ENCODE measurements around the gene NKAIN2. TPM values are rescaled to one million over a fixed set of nuclear protein-coding genes. Genes with fewer than 3 reads are reported as not detected.

The NKAIN2 gene
- polyA plus RNA-seq, 1 of the 3 experiments (the other 2 are of a cell fraction), result not detected

GRCh38 chr6:124859366-124859765 lies 1055.7 kb downstream of the NKAIN2 start:
- Histone ChIP-seq H3K36me3 (replicated peaks in 1 of 2; ENCODE audit: control insufficient read depth in 1 of 2, insufficient read depth in 2 of 2, low read length in 1 of 2) (no peaks in the 10 kb centered on the region), H3K4me3 (ENCODE audit: low read depth in 2 of 2, low read length in 1 of 2) (no peak overlapping the region), H3K9ac (no peak overlapping the region), H2AFZ (ENCODE audit: low read depth) (no peak overlapping the region), H3K27ac (ENCODE audit: low read depth in 2 of 2, low read length in 1 of 2) (no peak overlapping the region), H3K9me3 (no peaks in the 10 kb centered on the region), H3K4me1 (ENCODE audit: control insufficient read depth in 1 of 2, insufficient read depth in 2 of 2, low read depth in 1 of 2, low read length in 1 of 2) (no peaks in the 10 kb centered on the region; a peak in 1 of 4 replicates), H3F3A (replicated peaks; ENCODE audit: insufficient read depth) (no peaks in the 10 kb centered on the region), H3K4me2 (no peak overlapping the region), H3K79me2 (ENCODE audit: insufficient read depth) (no peaks in the 10 kb centered on the region), H3K9me2 (no peaks in the 10 kb centered on the region), H4K20me1 (ENCODE audit: insufficient read depth) (no peaks in the 10 kb centered on the region), H3K27me3 (ENCODE audit: insufficient read depth) (no peaks in the 10 kb centered on the region; the same call in 1 of the 2 replicates)
- CTCF ChIA-PET, result no interaction called here
- TF ChIP-seq SIN3A (IDR thresholded peaks at IDR 0.05; ENCODE audit: borderline replicate concordance, low read depth, low read length) (no peak), SMC3 (IDR thresholded peaks at IDR 0.05; ENCODE audit: low read depth, low read length) (no peak), MAX (IDR thresholded peaks at IDR 0.05; ENCODE audit: low read depth) (no peak)
- WGBS (ENCODE audit: low lambda C conversion rate), result 8% methylated on average over 1 of the region's 1 CpG
- POLR2A ChIA-PET, result no interaction called here
- no peak for DNase-seq

GRCh38 chr6:124866040-124866439 lies 1062.4 kb downstream of the NKAIN2 start:
- H3K9me2 ChIP-seq, result no peaks in the 10 kb centered on the region
- H4K20me1 ChIP-seq (ENCODE audit: insufficient read depth), result no peaks in the 10 kb centered on the region
- H3K79me2 ChIP-seq (ENCODE audit: insufficient read depth), result no peaks in the 10 kb centered on the region
- ChIA-PET CTCF (interaction anchor here (1.2 kb wide), 1 partner anchor 11 kb away, joined by 4 read pairs; no protein-coding TSS in a partner anchor), POLR2A (no interaction called here)
- H3K4me1 ChIP-seq (ENCODE audit: control insufficient read depth in 1 of 2, insufficient read depth in 2 of 2, low read depth in 1 of 2, low read length in 1 of 2), result no peaks in the 10 kb centered on the region
- H3K9me3 ChIP-seq, result no peaks in the 10 kb centered on the region
- no peak overlapping the region for H3K27ac ChIP-seq (ENCODE audit: low read depth in 2 of 2, low read length in 1 of 2)
- H3K27me3 ChIP-seq (ENCODE audit: insufficient read depth), result no peaks in the 10 kb centered on the region; the same call in 1 of the 2 replicates
- H2AFZ ChIP-seq (ENCODE audit: low read depth), result no peak overlapping the region
- H3F3A ChIP-seq (replicated peaks; ENCODE audit: insufficient read depth), result no peaks in the 10 kb centered on the region
- H3K36me3 ChIP-seq (replicated peaks in 1 of 2; ENCODE audit: control insufficient read depth in 1 of 2, insufficient read depth in 2 of 2, low read length in 1 of 2), result no peaks in the 10 kb centered on the region
- H3K4me3 ChIP-seq (ENCODE audit: low read depth in 2 of 2, low read length in 1 of 2), result no peak overlapping the region
- no peak overlapping the region for H3K9ac ChIP-seq
- 6% methylated on average over 1 of the region's 1 CpG for WGBS (ENCODE audit: low lambda C conversion rate)
- TF ChIP-seq FOSL2 (IDR thresholded peaks at IDR 0.05; ENCODE audit: borderline replicate concordance, low read depth) (no peak), ELF1 (IDR thresholded peaks at IDR 0.05) (no peak), SMC3 (IDR thresholded peaks at IDR 0.05; ENCODE audit: low read depth, low read length) (no peak), SIN3A (IDR thresholded peaks at IDR 0.05; ENCODE audit: borderline replicate concordance, low read depth, low read length) (no peak), YY1 (IDR thresholded peaks at IDR 0.05; ENCODE audit: low read depth) (no peak), USF2 (IDR thresholded peaks at IDR 0.05; ENCODE audit: borderline replicate concordance, low read depth, low read length) (no peak), MXI1 (IDR thresholded peaks at IDR 0.05; ENCODE audit: low read depth, low read length) (no peak), MEF2A (IDR thresholded peaks at IDR 0.05; ENCODE audit: borderline replicate concordance, low read depth) (no peak), RXRA (IDR thresholded peaks at IDR 0.05; ENCODE audit: borderline replicate concordance, low read depth) (no peak), POLR2AphosphoS5 (IDR thresholded peaks at IDR 0.05; ENCODE audit: low read depth, low read length) (no peak), TEAD4 (IDR thresholded peaks at IDR 0.05; ENCODE audit: borderline replicate concordance, insufficient read depth) (no peak), NFIC (IDR thresholded peaks at IDR 0.05; ENCODE audit: borderline replicate concordance) (no peak), RFX5 (IDR thresholded peaks at IDR 0.05; ENCODE audit: low read length) (no peak)
- no peak for DNase-seq
- H3K4me2 ChIP-seq, result no peak overlapping the region

Data from SK-N-SH (cell line).